GM18951 (cell line): Measurements from ENCODE around the gene ADGRE3.

Source experiments
- POLR2A ChIP-seq: IDR thresholded peaks from 4 replicates; pipeline ENCODE4 v1.6.1; 2011; ENCODE audit warnings: mild to moderate bottlenecking; ENCODE audit not compliant: insufficient read length, insufficient read depth; ENCODE audit errors: extremely low read depth
- in situ Hi-C: fragments of 300-500 bp; cut with MboI; formaldehyde crosslinking; loops from one replicate; pipeline ENCODE4 v1.12.0; 2022; ENCODE audit warnings: low sequenced_read_pairs, mixed read lengths, inconsistent platforms; ENCODE audit not compliant: unreplicated experiment

The ADGRE3 gene

GRCh38 chr19:14674764-14675163, at the start of gene ADGRE3:
ADGRE3 (minus strand) TSS chr19:14674844; CDS start chr19:14674770, 74 bp downstream.
- TF ChIP-seq POLR2A: no peak
- in situ Hi-C loops: no loop called here

GRCh38 chr19:14722127-14722526, 47.5 kb upstream of the ADGRE3 start:
- in situ Hi-C loops: no loop called here
- no peak for TF ChIP-seq POLR2A

GRCh38 chr19:14719162-14719561, 44.5 kb upstream of the ADGRE3 start:
- no peak for TF ChIP-seq POLR2A
- in situ Hi-C loops: no loop called here

- TF ChIP-seq POLR2A: no peak
- in situ Hi-C loops: no loop called here
Observed at GRCh38 chr19:14718522-14719116, 44.0 kb upstream of the ADGRE3 start.

- in situ Hi-C loops: no loop called here
Observed at GRCh38 chr19:14715841-14716240, 41.2 kb upstream of the ADGRE3 start.

GRCh38 chr19:14704450-14704849, 29.8 kb upstream of the ADGRE3 start:
- TF ChIP-seq POLR2A: no peak
- in situ Hi-C loops: no loop called here

More at GRCh38 chr19:14715841-14716240, 41.2 kb upstream of the ADGRE3 start:
- TF ChIP-seq POLR2A: no peak

GRCh38 chr19:14703833-14704232, 29.2 kb upstream of the ADGRE3 start:
- in situ Hi-C loops: no loop called here
- no peak for TF ChIP-seq POLR2A

- no peak for TF ChIP-seq POLR2A
Observed at GRCh38 chr19:14700711-14701375, 26.2 kb upstream of the ADGRE3 start.

GRCh38 chr19:14699641-14700040, 25.0 kb upstream of the ADGRE3 start:
- TF ChIP-seq POLR2A: no peak

More at GRCh38 chr19:14700711-14701375, 26.2 kb upstream of the ADGRE3 start:
- in situ Hi-C loops: no loop called here

GRCh38 chr19:14695471-14695870, 20.8 kb upstream of the ADGRE3 start:
- TF ChIP-seq POLR2A: no peak
- in situ Hi-C loops: no loop called here

More at GRCh38 chr19:14699641-14700040, 25.0 kb upstream of the ADGRE3 start:
- in situ Hi-C loops: no loop called here

GRCh38 chr19:14694641-14695266, 20.1 kb upstream of the ADGRE3 start:
- TF ChIP-seq POLR2A: no peak
- in situ Hi-C loops: no loop called here

- peak; percentile 86 for TF ChIP-seq POLR2A
- in situ Hi-C loops: loop anchor here (5.0 kb wide), 1 partner anchor 118 kb away; the partner anchor contains the start of gene NDUFB7
Observed at GRCh38 chr19:14689598-14690503, 15.2 kb upstream of the ADGRE3 start, which contains the start of gene ZNF333. ZNF333 (plus strand) TSS chr19:14690048; CDS start chr19:14693492, 3,444 bp downstream.
